Neuronal stem cell (in vitro differentiated cells): ENCODE results near the gene ZKSCAN1.

Experiments
- DNase-seq: peaks from one replicate; pipeline ENCODE4 v3.0.0-alpha.2; 2013; ENCODE audit warnings: low spot score
- H2AFZ ChIP-seq: one replicate; pipeline ENCODE4 v1.6.1; 2013; ENCODE audit warnings: mild to moderate bottlenecking, low read length, inconsistent platforms
- H2AK5ac ChIP-seq: 2 replicates; pipeline ENCODE4 v1.6.1; 2013; ENCODE audit warnings: low read depth, mild to moderate bottlenecking, inconsistent platforms, low read length, moderate library complexity, mixed read lengths
- H2BK120ac ChIP-seq: 2 replicates; pipeline ENCODE4 v1.6.1; 2013; ENCODE audit warnings: low read depth, mild to moderate bottlenecking, inconsistent platforms, low read length, moderate library complexity, mixed read lengths
- H2BK12ac ChIP-seq: one replicate; pipeline ENCODE4 v1.6.1; 2013; ENCODE audit warnings: low read length, inconsistent platforms
- H2BK15ac ChIP-seq: 2 replicates; pipeline ENCODE4 v1.6.1; 2013; ENCODE audit warnings: mild to moderate bottlenecking, low read length, inconsistent platforms, mixed read lengths
- H2BK5ac ChIP-seq: one replicate; pipeline ENCODE4 v1.6.1; 2013; ENCODE audit warnings: inconsistent platforms, mild to moderate bottlenecking, low read length, moderate library complexity
- H3K14ac ChIP-seq: one replicate; pipeline ENCODE4 v1.6.1; 2013; ENCODE audit warnings: low read length, inconsistent platforms
- H3K18ac ChIP-seq: 2 replicates; pipeline ENCODE4 v1.6.1; 2013; ENCODE audit warnings: low read length, inconsistent platforms
- H3K23ac ChIP-seq: 2 replicates; pipeline ENCODE4 v1.6.1; 2013; ENCODE audit warnings: low read depth, mild to moderate bottlenecking, mixed read lengths, low read length, inconsistent platforms; ENCODE audit not compliant: poor library complexity
- H3K27ac ChIP-seq: replicated peaks from 3 replicates; pipeline ENCODE4 v1.5.1; 2013; ENCODE audit warnings: low read length, inconsistent platforms
- H3K27me3 ChIP-seq, 3 experiments: 2 replicates each; pipeline ENCODE4 v1.6.1; 2013; ENCODE audit warnings: low read length in 3 of 3, mild to moderate bottlenecking in 2 of 3, inconsistent platforms in 1 of 3, low read depth in 1 of 3, mixed read lengths in 1 of 3, moderate library complexity in 1 of 3; ENCODE audit not compliant: control insufficient read depth in 3 of 3, insufficient read depth in 3 of 3
- H3K36me3 ChIP-seq, 2 donors: replicated peaks in 1 of 2; 2 replicates each; pipeline ENCODE4 v1.6.1; 2013; ENCODE audit warnings: low read length in 2 of 2; ENCODE audit not compliant: control insufficient read depth in 2 of 2, insufficient read depth in 2 of 2
- H3K4ac ChIP-seq: 2 replicates; pipeline ENCODE4 v1.6.1; 2013; ENCODE audit warnings: inconsistent platforms, mild to moderate bottlenecking, low read length, moderate library complexity
- H3K4me1 ChIP-seq, 2 donors: 1 replicate in 1 of 2; 2 replicates in 1 of 2; pipeline ENCODE4 v1.6.1; 2013; ENCODE audit warnings: low read length in 2 of 2, low read depth in 1 of 2; ENCODE audit not compliant: control insufficient read depth in 2 of 2, insufficient read depth in 1 of 2
- H3K4me2 ChIP-seq: one replicate; pipeline ENCODE4 v1.6.1; 2013; ENCODE audit warnings: mild to moderate bottlenecking, low read length, inconsistent platforms; ENCODE audit not compliant: insufficient read depth, poor library complexity, severe bottlenecking
- H3K4me3 ChIP-seq, 2 donors: 2 replicates each; pipeline ENCODE4 v1.5.1; 2013; ENCODE audit warnings: low read length in 2 of 2, mild to moderate bottlenecking in 2 of 2, inconsistent platforms in 1 of 2, moderate library complexity in 1 of 2
- H3K79me1 ChIP-seq: one replicate; pipeline ENCODE4 v1.6.1; 2013; ENCODE audit warnings: low read depth, mild to moderate bottlenecking, inconsistent platforms, low read length, moderate library complexity
- H3K9ac ChIP-seq: one replicate; pipeline ENCODE4 v1.6.1; 2013; ENCODE audit warnings: mild to moderate bottlenecking, low read depth, low read length, inconsistent platforms; ENCODE audit not compliant: poor library complexity
- H3K9me3 ChIP-seq, 2 donors: replicated peaks in 1 of 2; 2 replicates each; pipeline versions ENCODE3 to v1.6.1; 2013; ENCODE audit warnings: low read length in 2 of 2, mild to moderate bottlenecking in 2 of 2, inconsistent platforms in 1 of 2, low read depth in 1 of 2, mixed read lengths in 1 of 2, moderate library complexity in 1 of 2; ENCODE audit not compliant: control insufficient read depth in 2 of 2, insufficient read depth in 1 of 2
- H4K8ac ChIP-seq: one replicate; pipeline ENCODE4 v1.6.1; 2013; ENCODE audit warnings: low read depth, mild to moderate bottlenecking, inconsistent platforms, low read length, moderate library complexity
- H4K91ac ChIP-seq: one replicate; pipeline ENCODE4 v1.6.1; 2013; ENCODE audit warnings: low read length, low read depth, mild to moderate bottlenecking, inconsistent platforms; ENCODE audit not compliant: poor library complexity
- WGBS, 2 donors: extraction: QIAGEN DNeasy Blood & Tissue Kit; methylation state at CpG; one replicate each; pipeline ENCODE4 v1.1.7; 2013; ENCODE audit warnings: missing lambda C conversion rate in 2 of 2, mixed read lengths in 1 of 2; ENCODE audit not compliant: insufficient read length in 2 of 2, insufficient replicate concordance in 1 of 2; ENCODE audit errors: extremely low coverage in 2 of 2; 5-methylcytosine and 5-hydroxymethylcytosine counted together

Gene ZKSCAN1

DNA sequence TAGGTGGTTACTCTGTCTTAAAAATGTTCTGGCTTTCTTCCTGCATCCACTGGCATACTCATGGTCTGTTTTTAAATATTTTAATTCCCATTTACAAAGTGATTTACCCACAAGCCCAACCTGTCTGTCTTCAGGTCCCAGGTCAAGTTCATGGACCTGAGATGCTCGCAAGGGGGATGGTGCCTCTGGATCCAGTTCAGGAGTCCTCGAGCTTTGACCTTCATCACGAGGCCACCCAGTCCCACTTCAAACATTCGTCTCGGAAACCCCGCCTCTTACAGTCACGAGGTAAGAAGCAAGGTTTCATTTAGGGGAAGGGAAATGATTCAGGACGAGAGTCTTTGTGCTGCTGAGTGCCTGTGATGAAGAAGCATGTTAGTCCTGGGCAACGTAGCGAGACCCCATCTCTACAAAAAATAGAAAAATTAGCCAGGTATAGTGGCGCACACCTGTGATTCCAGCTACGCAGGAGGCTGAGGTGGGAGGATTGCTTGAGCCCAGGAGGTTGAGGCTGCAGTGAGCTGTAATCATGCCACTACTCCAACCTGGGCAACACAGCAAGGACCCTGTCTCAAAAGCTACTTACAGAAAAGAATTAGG, 8.7 kb downstream of the ZKSCAN1 start:
- H3K14ac ChIP-seq = no peak overlapping the region
- no peak overlapping the region for H3K18ac ChIP-seq
- H3K4ac ChIP-seq = no peak overlapping the region
- H3K9ac ChIP-seq = no peak overlapping the region
- H4K8ac ChIP-seq = no peak overlapping the region
- H3K9me3 ChIP-seq = no peaks in the 10 kb centered on the region
- H3K4me1 ChIP-seq = no peaks in the 10 kb centered on the region
- H4K91ac ChIP-seq = no peak overlapping the region
- H2BK5ac ChIP-seq = no peak overlapping the region
- H3K4me3 ChIP-seq = no peak overlapping the region
- H3K36me3 ChIP-seq = peaks cover 25 to 93% of the 10 kb centered on the region in 2 donors
- H3K27ac ChIP-seq = no peak overlapping the region
- H2AFZ ChIP-seq = no peak overlapping the region
- H2BK12ac ChIP-seq = no peak overlapping the region
- H3K4me2 ChIP-seq = no peak overlapping the region
- H2BK120ac ChIP-seq = no peak overlapping the region
- DNase-seq = no peak
- no peak overlapping the region for H3K23ac ChIP-seq
- H3K79me1 ChIP-seq = peaks cover 4% of the 10 kb centered on the region
- H3K27me3 ChIP-seq = no peaks in the 10 kb centered on the region
- no CpG with 5 or more reads among the region's 12 CpGs for WGBS, 2 donors
- no peak overlapping the region for H2AK5ac ChIP-seq
- H2BK15ac ChIP-seq = no peak overlapping the region

DNA sequence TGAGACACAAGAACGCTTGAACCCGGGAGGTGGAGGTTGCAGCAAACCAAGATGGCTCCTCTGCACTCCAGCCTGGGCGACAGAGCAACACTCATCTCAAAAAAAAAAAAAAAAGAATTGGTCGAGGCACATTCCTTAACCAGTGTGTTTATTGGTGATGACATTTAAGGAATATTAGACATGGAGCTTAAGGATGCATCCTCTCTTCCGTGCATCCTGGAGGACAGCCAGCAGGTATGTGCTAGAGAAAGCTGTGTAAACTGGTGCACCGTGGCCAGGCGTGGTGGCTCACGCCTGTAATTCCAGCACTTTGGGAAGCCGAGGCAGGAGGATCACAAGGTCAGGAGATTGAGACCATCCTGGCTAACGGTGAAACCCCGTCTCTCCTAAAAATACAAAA, 11.8 kb downstream of the ZKSCAN1 start:
- peaks cover 0 to 1% of the 10 kb centered on the region in 2 donors for H3K9me3 ChIP-seq
- H2AK5ac ChIP-seq = no peak overlapping the region
- no peak overlapping the region for H4K8ac ChIP-seq
- H3K79me1 ChIP-seq = peaks cover 2% of the 10 kb centered on the region
- H3K27ac ChIP-seq = no peak overlapping the region
- no peak overlapping the region for H3K4me3 ChIP-seq
- no peak overlapping the region for H3K23ac ChIP-seq
- no peak overlapping the region for H2AFZ ChIP-seq
- H3K4ac ChIP-seq = no peak overlapping the region
- H3K18ac ChIP-seq = no peak overlapping the region
- no peak for DNase-seq
- H3K27me3 ChIP-seq = no peaks in the 10 kb centered on the region
- H2BK15ac ChIP-seq = no peak overlapping the region
- H3K4me2 ChIP-seq = no peak overlapping the region
- no peak overlapping the region for H2BK5ac ChIP-seq
- no peak overlapping the region for H2BK120ac ChIP-seq
- H3K4me1 ChIP-seq = no peaks in the 10 kb centered on the region
- H2BK12ac ChIP-seq = no peak overlapping the region
- no CpG with 5 or more reads among the region's 11 CpGs for WGBS, 2 donors
- no peak overlapping the region for H3K14ac ChIP-seq
- H3K9ac ChIP-seq = no peak overlapping the region
- no peak overlapping the region for H4K91ac ChIP-seq
- H3K36me3 ChIP-seq = peaks cover 42 to 97% of the 10 kb centered on the region in 2 donors

DNA sequence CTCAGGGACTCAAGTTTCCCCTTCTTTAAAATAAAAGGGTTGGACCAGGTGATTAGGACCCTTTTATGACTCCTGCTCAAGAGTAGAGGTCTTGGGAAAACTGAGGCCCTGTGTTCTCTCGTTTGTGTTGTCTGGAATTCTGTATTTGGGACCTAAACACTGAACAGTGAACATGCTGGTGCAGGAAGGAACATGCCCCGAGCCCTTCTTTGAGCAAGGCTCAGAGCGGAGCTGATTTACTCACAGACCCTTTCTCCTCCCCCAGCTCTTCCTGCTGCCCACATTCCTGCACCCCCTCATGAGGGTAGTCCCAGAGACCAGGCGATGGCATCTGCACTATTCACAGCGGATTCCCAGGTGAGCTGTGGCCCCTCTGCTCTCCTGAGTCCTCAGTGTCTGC, 14.2 kb downstream of the ZKSCAN1 start:
- DNase-seq = no peak
- peaks cover 41 to 93% of the 10 kb centered on the region in 2 donors for H3K36me3 ChIP-seq

DNA sequence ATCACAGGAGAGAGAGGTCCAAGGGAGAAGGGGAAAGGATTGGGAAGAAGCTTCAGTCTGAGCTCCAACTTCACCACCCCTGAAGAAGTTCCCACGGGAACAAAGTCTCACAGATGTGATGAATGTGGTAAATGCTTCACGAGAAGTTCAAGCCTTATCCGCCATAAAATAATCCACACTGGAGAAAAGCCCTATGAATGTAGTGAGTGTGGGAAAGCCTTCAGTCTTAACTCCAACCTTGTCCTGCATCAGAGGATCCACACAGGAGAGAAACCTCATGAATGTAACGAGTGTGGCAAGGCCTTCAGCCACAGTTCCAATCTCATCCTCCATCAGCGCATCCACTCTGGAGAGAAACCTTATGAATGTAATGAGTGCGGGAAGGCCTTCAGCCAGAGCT, 18.1 kb downstream of the ZKSCAN1 start:
- no peak for DNase-seq
- Histone ChIP-seq H3K27ac (no peak overlapping the region), H2BK12ac (no peak overlapping the region), H2BK15ac (no peak overlapping the region), H3K4ac (no peak overlapping the region), H2AK5ac (no peak overlapping the region), H3K18ac (no peak overlapping the region), H3K4me2 (no peak overlapping the region), H3K36me3 (peaks cover 51 to 94% of the 10 kb centered on the region in 2 donors), H3K4me1 (no peaks in the 10 kb centered on the region), H3K23ac (no peak overlapping the region), H4K91ac (no peak overlapping the region), H3K27me3 (no peaks in the 10 kb centered on the region), H3K9me3 (peaks cover 0 to 1% of the 10 kb centered on the region in 2 donors), H3K9ac (no peak overlapping the region), H3K14ac (no peak overlapping the region), H4K8ac (no peak overlapping the region), H3K79me1 (no peaks in the 10 kb centered on the region), H2AFZ (no peak overlapping the region), H2BK5ac (no peak overlapping the region), H2BK120ac (no peak overlapping the region), H3K4me3 (no peak overlapping the region)
- WGBS, 2 donors = no CpG with 5 or more reads among the region's 6 CpGs

More for the DNA sequence above, 14.2 kb downstream of the ZKSCAN1 start:
- no peak overlapping the region for H2BK5ac ChIP-seq
- no peak overlapping the region for H2AFZ ChIP-seq
- H2BK15ac ChIP-seq = no peak overlapping the region
- no peak overlapping the region for H2BK12ac ChIP-seq
- no peak overlapping the region for H4K91ac ChIP-seq
- no peak overlapping the region for H2BK120ac ChIP-seq
- H3K79me1 ChIP-seq = no peaks in the 10 kb centered on the region
- H3K27me3 ChIP-seq = no peaks in the 10 kb centered on the region
- no peak overlapping the region for H3K4me3 ChIP-seq
- no peak overlapping the region for H3K4ac ChIP-seq
- no peak overlapping the region for H3K27ac ChIP-seq
- no peak overlapping the region for H3K23ac ChIP-seq
- no peaks in the 10 kb centered on the region for H3K4me1 ChIP-seq
- H2AK5ac ChIP-seq = no peak overlapping the region
- no peak overlapping the region for H4K8ac ChIP-seq
- H3K4me2 ChIP-seq = no peak overlapping the region
- no peak overlapping the region for H3K14ac ChIP-seq
- no peak overlapping the region for H3K9ac ChIP-seq
- H3K9me3 ChIP-seq = peaks cover 0 to 1% of the 10 kb centered on the region in 2 donors
- no peak overlapping the region for H3K18ac ChIP-seq
- no CpG with 5 or more reads among the region's 5 CpGs for WGBS, 2 donors
